GM18511 (cell line): Measurements from ENCODE around the gene RIMBP2.

ENCODE experiments used
- ATAC-seq: cut with Tn5 transposase; IDR thresholded peaks from one replicate; pipeline ENCODE4 v1.9.1; 2021; ENCODE audit warnings: mild to moderate bottlenecking, moderate library complexity; ENCODE audit not compliant: unreplicated experiment

The RIMBP2 gene

DNA sequence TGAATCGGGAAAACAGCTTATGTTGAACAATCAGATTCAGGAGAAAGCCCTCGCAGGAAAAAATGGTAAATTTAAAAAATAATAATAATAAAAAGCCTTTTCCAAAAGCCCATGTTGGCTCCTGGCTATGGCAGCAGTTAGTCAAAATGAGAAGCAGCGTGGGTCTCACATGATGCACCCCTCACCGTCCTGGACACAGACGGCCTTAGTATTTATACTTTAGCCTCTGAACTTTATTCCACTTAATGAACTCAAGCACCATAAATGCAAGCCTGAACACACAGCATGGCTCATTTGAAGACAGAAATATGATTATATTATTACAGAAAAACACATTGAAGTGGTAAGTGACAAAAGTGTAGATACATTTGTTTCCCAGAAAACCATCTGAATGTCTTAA lies 160.9 kb downstream of the RIMBP2 start:
- no peak for ATAC-seq

DNA sequence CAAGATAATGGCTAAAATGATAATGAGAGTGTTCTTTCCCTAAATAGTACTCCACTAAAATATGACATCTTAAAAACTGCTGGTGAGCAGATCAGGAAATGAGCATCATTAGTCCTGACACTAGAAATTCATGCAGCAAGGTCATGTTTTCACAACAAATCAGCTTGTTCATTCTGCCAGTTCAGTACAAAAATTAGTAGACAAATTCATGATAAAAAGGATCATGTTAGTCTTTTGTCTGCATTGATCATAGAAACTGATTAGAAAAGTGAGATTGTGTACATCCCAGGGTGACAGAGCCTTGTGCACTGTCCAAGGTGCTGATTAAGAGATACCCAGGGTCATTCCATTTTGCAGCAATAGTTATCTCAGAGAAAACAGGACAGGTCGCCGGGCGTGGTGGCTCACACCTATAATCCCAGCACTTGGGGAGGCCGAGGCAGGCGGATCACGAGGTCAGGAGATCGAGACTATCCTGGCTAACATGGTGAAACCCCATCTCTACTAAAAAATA lies 163.6 kb downstream of the RIMBP2 start:
- ATAC-seq = no peak

DNA sequence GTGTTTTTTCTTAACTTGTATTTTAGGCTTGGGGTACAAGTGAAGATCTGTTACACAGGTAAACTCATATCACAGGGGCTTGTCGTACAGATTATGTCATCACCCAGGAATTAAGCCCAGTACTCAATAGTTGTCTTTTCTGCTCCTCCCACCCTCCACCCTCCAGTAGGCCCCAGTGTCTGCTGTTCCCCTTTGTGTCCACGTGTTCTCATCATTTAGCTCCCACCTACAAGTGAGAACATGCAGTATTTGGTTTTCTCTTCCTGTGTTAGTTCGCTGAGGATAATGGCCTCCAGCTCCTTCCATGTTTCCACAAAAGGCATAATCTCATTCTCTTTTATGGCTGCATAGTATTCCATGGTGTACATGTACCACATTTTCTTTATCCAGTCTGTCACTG lies 166.7 kb downstream of the RIMBP2 start:
- ATAC-seq = no peak

- no peak for ATAC-seq
Measured at GRCh38 chr12:130547480-130548155, 168.5 kb downstream of the RIMBP2 start.

- no peak for ATAC-seq
Measured at GRCh38 chr12:130546494-130546893, 169.6 kb downstream of the RIMBP2 start.

DNA sequence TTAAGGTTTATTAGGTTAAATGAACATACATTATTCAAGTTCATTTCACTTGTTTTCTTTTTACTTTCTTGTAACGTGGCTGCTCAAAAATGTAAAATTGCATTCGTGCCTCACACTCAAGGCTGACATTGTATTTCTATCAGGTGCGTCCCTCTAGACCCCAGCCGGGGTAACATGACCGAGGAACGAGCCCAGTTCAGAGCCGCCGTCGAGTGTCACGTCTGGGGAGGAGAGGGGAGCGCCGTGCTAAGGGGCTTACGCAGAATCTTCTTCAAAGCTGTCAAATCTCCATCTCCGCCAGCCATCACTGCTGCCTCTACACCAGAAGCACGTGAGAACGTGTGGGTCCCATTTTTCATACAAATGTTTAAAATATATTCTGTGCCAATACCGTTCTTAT lies 170.6 kb downstream of the RIMBP2 start:
- no peak for ATAC-seq

DNA sequence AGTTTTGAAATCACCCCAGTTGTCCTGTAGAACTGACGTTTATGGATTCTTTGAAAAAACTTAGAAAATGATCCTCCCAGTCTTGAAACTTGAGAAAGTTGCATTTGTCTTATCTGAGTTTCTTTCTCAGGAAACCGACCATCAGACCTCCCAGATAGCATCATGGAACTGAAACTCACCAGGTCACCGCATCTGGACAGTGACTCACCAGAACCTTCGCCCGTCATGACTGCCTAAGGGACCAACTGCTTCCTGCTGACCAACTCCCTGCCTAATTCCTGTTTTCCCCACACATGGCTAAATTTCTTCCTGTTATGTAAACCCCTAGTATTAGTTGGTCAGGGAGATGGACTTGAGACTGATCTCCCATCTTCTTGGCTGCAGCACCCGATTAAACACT lies 175.7 kb downstream of the RIMBP2 start:
- no peak for ATAC-seq

GRCh38 chr12:130538343-130539095 lies 177.6 kb downstream of the RIMBP2 start:
- ATAC-seq = no peak

- ATAC-seq = no peak
Measured at GRCh38 chr12:130537655-130538054, 178.4 kb downstream of the RIMBP2 start.

DNA sequence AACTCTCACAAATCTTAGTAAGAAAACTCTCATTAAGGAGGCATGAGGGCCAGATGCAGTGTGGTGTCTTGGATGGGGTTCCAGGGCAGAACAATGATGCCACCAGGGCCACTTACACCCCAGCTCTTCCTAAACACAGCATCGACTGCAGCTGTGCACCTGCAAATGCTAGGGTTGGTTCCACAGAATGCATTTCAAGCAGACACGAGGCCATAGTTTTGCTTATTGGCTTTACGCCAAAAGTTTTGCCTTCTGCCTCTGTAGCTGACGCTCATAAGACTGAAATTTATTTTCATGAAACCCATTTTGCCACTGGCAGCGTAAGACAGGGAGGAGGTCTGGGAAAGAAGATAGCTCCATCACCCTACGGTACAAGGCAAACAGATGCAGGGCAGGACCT lies 179.0 kb downstream of the RIMBP2 start:
- no peak for ATAC-seq

DNA sequence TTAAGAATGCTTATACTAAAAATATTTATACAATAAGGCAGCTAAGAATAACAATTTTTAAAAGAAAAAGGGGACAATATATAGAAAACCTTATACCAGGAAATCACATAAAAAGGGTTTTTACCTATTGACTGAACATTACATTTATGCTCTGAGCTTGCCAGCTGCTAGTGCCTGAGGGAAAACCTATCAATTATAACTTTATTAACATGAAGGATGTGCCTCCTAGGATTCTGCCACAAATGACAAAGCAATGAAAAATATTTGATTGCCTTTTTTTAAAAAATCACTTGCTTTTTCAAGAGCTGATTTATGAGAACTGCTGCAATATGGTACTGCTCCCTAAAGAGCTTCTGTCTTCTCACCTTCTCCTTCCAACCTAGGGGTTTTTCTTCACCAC lies 185.7 kb downstream of the RIMBP2 start:
- no peak for ATAC-seq

DNA sequence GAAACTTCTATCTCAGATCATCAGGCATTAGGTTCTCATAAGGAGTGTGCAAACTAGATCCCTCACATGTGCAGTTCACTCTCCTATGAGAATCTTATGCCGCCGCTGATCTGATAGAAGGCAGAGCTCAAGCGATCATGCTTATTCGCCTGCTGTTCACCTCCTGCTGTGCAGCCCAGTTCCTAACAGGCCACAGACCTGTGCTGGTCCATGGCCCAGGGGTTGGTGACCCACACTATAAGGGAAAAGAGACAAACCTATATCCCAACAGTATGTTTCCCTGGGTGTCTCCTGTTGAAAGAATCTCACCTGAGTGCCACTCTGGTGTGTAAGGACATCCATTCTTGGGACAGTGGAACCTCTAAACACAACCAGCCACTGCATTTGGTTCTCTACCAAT lies 186.3 kb downstream of the RIMBP2 start:
- ATAC-seq = no peak

- ATAC-seq = no peak
Measured at GRCh38 chr12:130527239-130527638, 188.9 kb downstream of the RIMBP2 start.

DNA sequence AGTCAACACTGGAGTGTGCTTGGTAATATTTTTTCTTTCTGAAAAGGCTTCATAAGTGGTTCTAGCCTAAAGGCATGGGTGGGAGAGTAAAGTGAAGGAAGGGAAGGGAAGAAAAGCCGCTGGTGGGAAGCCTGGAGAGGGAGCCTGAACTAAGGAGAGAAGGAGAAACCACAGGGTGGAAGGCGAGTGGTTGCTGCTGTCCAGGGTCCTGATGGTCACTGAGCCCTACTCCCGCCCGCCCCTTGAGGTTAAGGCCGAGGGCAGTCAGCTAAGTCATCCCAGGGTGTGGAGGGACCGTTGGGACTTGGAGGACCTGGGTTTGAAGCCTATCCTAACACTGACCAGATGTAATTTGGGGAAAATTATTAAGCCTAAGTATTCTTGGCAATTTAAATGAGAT lies 189.3 kb downstream of the RIMBP2 start:
- no peak for ATAC-seq

- ATAC-seq = no peak
Measured at GRCh38 chr12:130525384-130526172, 190.5 kb downstream of the RIMBP2 start.

DNA sequence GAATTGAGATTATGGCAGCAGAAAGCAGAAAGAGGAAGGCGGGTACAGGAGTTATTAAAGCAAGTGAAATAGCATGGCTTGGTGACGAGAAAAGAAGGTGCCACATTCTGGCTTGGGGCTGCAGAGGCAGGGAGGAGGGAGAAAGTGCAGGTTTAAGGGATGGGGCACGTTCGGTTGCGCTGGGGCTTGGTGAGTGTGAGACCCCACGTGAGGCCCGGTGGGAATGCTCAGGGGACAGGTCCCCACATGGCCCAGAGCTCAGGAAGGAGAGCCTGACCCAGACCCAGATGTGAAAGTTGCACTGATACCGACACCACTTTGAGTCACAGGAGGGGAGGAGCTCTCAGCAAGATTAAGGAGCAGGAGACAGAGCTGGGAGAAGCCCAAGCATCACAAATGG lies 191.3 kb downstream of the RIMBP2 start:
- ATAC-seq = no peak

- no peak for ATAC-seq
Measured at GRCh38 chr12:130523863-130524614, 192.1 kb downstream of the RIMBP2 start.

- ATAC-seq = no peak
Measured at GRCh38 chr12:130523208-130523607, 192.9 kb downstream of the RIMBP2 start.

DNA sequence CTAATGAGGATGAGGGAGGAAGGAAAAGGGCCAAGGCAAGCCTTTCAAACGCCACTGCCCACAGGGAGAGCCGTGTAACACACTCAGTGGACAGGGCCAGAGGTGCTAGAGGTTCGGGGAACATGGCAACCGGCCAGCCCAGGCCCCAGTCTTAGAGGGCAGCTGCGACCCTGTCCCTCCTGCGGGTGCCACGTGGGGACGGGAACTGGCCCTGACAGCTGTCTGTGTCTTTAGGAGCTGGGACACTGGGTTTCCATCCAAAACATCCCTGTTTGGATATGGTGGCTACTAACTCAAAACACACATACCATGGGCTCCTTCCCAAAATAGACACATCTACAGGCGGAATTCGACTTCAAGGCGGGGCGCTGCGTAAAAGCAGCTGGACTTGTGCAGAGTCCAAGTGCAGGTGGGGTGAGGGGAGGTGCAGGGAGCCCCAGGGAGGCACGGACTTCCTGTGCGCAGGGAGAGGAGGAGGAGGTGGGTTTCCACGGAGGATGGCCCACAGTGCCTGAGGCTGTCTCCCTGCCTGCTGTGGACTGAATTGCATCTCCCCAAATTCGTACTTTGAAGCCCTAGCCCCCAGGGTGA lies 193.8 kb downstream of the RIMBP2 start:
- ATAC-seq = no peak

- ATAC-seq = no peak
Measured at GRCh38 chr12:130521375-130522124, 194.5 kb downstream of the RIMBP2 start.
